Stimulated activated CD4-positive, alpha-beta T cell treated with anti-CD3 and anti-CD28 coated beads, Interleukin-2, amount 100 ng/mL, for 4 hours (primary cell): ENCODE data around the gene CAMKMT.
"Not testable (repeated sequence)": the region's sequence is repeated elsewhere in the genome, so short reads cannot be mapped to it uniquely, and the experiment has no call there.

Source experiments
- DNase-seq: peaks from one replicate; pipeline ENCODE4 v3.0.0-alpha.2; 2020; ENCODE audit warnings: low read depth

CAMKMT gene

DNA sequence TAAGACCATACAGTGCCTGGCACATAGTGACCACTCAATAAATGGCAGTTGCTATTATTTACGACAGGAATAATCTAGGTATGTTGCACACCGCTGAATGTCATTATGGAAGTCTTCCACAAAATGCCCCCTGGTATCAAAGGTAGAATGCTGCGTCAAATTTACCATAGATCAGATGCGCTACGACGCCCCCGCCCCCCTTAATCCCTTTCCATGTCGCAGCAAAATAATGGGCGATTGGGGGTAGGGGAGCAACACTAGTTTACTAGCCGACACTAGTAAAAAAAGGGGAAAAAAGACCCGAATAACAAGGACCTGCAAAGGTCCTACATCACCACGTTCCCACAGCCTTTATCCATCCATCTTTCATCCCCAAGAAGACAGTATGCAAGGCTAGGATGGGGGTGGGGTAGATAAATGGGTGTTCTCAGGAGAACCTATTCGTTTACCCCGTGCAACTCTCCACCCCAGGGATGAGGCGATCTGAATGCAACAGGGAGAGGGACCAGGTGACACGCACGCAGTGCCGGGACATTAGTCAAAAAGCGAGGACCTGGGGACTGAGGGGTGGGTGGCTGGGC is 908 bp upstream of the CAMKMT start:
- DNase-seq, result peak; percentile 25

DNA sequence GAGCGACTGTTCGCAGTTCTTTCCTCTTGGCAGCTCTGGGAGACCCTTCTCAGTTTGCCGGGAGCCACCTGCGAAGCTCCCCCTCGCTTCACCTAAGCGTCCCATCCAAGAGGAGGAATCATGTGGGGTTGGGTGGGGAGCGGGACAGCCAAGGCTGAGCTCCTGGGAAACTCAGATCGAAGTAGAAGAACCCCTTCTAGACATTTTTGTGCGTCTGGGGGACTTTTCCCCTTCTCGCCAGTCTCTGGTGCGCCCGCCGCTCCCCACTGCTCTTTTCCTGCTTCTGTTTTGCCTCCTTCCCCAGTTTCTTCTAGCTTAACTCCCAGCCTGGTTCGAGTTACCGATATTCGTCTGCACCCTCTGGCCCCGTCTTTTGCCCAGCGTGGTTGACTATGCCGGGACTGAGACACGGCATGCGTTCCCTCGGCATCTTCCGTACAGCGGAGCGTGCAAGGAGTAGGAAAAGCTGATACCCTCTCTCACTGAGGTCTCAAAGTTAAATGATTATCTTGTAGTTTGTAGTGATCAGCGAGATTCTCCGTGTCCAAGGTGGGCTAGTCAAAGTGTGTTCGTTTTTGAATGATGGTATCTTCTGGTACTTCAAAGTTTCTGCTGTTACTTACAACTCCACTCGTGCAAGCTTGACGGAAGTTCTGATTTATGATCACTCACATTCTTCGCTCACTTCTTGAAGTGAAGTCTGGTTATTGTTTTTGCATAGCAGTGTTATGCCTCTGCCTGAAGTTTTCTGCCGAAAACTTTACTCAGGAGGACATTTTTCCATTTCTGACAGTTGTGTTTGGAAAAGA is 664 bp downstream of the CAMKMT start:
- DNase-seq, result peak; percentile 13

DNA sequence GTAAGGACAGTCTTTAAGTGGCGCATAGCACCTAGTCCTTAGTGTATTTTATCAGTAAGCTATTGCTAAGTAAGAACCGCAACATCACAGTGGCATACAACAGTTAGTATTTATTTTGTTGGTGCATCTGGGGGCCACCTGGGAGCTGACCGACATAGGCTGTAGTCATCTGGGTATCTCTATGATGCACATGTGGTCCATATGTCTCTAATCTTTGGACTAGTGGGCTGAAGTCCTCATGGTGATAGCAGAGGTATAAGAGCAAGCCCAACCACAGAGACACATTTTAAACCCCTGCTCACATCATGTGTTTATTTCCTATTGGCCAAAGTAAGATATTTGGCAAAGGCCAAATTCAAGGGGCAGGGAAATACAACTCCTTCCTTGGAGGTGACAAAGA is 2.9 kb downstream of the CAMKMT start:
- DNase-seq, result no peak

DNA sequence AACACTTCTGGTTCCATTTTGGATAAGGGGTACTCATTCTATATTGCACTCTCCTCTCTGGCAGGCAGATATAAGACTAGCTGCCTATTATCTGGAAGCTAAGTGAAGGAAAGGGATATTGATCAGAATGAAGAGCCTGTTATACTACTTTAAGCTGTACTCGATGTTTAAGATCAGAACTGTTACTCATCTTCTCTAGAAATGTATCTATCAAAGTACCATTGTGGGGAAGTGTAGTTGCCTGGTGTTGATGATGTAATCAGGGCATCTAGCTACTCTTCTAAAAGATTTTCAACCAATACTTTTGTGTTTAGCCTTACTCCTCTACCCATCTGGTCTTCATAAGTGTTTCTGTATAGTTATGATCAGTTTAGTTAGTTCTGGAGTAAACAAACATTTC is 5.8 kb downstream of the CAMKMT start:
- no peak for DNase-seq

DNA sequence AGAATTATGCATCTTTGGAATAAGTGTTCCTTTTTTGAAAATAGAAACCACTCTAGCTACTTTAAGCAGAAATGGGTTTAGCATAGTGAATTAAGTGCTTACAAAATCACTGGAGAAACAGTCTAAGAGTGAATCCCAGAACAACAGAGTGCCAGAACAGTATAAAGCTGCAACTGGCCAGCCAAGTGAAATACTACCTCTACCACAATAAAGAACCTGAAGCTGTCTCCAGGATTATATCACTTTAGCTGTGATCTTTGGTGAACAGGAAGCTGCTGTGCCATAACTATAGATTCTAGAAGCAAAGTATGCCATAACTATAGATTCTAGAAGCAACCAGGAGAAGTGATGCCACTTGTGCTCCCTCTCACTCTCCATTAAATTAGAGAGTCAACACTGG is 7.6 kb downstream of the CAMKMT start:
- no peak for DNase-seq

DNA sequence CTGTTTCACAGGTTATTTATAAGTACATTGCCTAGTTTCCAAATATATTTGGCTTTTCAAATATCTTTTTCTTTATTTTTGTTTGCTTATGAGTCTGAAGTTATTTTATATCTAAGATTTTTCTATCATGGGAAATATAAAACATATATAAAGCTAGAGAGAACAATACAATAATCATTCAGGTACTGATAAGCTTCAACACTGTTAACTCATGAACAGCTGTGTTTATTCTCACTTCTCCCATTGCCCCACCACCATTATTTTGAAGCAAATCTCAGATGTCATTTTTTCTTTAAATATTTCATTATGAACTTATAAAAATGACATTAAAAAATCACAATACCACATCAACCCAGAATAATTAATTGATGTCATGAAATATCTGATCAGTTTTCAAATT is 9.7 kb downstream of the CAMKMT start:
- DNase-seq, result no peak

DNA sequence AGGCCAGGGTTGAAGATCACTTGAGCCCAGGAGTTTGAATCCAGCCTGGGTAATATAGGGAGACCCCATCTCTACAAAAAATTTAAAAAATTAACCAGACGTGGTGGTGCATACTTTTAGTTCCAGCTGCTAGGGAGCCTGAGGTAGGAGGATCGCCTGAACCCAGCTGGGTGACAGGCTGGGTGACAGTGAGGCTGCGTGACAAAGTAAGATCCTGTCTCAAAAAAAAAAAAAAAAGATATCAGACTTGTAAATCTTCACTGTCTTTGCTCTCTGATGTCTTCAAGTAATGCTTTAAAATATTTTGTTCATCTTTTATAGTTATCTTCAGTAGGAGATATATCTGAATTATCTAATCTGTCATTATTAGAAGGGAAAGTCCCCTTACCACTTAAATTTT is 10.5 kb downstream of the CAMKMT start:
- DNase-seq, result no peak

DNA sequence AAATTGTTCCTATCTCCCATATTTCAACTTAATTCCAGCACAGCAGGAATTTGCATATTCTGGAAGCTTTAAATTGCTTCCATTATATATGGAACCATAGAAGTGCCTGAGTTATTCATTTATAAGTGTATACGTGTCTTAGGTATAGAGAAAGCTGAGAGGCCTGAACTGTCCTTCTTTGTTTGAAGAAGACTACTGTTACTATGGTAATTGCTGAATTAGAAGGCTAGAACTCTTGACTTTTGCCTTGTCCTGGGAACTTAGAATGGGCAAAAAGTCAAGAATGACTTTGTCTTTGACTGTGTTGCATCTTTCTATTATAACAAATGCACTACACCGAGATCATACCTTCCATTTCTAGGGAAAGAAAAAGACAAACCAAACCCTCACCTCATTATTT is 15.7 kb downstream of the CAMKMT start:
- DNase-seq, result no peak

DNA sequence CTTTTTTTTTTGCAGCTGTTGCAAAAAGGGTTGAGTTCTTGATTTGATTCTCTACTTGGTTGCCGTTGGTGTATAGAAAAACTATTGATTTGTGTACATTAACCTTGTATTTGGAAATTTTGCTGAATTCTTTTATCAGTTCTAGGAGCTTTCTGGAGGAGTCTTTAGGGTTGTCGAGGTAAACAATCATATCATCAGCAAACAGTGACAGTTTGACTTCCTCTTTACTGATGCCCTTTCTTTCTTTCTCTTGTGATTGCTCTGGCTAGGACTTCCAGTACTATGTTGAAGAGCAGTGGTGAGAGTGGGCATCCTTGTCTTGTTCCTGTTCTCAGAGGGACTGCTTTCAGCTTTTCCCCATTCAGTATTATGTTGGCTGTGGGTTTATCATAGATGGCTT is 23.5 kb downstream of the CAMKMT start:
- DNase-seq, result not testable (repeated sequence)

DNA sequence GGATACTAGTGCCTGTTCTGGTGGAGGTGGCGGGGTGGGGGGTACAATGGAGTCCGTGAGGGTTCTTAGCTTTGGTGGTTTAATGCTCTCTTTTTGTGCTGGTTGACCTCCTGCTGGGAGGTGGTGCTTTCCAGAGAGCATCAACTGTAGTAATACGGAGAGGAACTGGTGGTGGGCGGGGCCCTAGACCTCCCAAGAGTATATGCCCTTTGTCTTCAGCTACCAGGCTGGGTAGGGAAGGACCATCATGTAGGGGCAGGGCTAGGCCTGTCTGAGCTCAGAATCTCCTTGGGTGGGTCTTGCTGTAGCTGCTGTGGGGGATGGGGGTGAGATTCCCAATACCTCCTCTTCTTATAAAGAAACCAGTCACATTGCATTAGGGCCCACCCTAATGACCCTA is 27.1 kb downstream of the CAMKMT start:
- DNase-seq, result no peak

DNA sequence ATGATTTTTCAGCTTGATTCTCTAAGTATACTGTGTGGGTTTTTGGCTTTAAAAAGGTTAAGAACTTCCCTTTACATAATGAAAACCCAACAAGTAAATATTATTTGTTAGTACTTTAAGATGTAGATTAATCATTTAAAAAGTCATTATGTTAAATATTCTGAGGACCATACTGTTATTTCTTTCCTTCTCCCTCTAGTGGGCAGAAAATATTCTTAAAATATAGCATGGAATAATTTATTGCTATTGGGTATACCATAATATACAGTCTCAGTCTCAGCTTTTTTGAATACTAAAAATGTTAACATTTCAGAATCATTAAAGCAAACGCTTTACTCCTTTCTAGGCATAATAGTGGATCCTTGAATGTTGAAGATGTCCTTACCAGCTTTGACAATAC is 28.1 kb downstream of the CAMKMT start:
- no peak for DNase-seq

DNA sequence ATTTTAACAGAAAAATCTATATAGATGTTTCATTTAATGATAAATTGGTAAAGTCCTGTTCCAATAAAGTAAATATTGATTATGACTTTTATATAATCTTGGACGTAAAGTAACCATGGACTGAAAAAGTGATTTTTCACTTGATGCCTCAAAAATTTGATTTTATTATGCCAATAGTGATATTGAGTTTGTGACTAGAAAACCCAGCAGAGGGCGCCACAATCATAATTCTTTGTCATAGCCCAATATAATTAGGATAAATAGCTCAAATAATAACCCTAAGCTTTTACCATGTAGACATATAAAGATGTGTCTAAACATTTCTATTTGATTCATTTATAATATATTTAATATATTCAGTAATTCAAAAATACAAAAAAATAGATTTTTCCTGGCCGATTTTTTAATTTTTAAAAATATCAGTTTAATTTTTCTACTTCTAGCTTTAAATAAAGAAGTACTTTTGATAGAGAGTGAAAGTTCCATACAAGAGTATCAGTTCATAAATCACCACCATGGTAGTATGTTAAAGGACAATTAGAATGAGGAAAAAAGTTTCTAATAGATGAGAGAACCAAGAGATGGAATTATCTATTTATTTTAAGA is 30.7 kb downstream of the CAMKMT start:
- DNase-seq, result peak; percentile 29

DNA sequence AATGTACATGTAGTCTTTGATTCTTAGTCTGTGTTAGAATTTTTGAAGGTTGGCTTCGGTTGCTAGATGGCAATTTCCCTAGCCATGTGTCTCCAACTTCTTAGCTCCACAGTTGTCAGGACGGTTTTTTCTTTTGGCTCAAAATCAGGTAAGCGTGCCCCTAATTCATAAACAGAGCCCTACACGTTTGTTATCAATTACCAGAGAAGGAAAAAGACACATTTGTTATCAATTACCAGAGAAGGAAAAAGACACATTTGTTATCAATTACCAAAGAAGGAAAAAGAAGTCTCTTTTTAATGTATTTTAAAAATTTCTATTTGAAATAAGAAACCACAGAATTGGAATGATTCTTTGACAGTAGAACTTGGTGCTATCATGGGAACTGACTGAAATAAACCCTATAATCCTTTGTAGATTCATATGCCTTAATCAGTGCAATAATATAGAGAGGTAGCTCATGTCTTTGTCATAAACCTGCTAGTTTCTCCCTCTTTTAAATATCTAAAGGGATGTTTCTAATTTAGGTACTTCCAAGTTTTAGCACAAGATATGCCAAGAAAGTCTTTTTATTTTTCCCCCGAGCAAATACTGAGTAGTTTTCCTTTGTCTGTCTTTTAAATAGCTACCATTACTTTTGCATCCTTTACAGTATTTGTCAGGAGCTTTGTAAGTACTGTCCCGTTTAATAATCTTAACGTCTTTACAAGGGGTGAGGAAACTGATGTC is 35.9 kb downstream of the CAMKMT start:
- no peak for DNase-seq

DNA sequence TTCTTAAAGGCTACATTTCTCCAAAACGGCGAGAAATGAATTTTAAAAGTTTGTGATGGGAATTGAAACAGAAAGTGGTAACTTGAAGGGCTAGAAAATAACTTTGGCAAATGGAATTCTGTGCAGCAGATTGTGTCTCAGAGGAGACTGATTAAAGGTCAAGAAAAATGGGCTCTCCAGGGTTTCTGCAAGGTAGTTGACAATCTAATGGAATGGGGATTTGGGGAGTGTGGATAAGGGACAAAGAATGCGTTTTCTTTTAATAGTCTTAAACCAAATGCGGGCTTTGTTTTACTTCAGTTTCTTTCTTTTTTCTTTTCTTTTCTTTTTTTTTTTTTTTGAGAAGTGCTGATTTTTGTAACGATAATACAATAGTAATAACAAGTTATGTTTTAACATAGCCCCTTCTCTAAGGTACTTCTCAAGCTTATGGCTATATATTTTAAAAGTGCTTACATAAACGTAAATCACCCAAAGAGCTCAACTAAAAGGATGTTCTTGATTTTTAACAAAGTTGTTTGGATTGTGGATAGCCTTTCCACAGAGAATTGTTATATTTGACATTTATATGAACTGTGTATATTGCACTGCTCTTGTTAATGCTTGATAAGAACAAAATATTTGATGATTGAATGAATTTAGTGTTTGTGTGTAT is 36.6 kb downstream of the CAMKMT start:
- DNase-seq, result no peak

DNA sequence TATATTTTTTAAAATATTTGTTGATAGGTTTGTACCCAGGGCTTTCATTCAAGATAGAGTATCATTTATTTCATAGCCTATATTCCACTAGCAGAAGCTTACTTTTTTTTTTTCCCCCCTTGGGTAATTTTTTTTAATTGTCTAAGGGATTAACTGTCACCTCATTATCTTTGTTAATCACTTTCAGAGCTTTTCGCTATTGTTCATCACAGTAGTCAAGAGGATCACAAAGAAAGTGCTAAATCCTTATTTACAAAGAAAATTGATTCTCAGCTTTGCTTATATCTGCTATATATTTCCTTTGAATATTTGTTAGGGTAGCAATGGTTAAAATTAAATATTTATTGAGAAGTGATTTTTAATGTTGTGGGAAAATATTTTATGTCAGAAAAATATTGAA is 59.0 kb downstream of the CAMKMT start:
- DNase-seq, result no peak

DNA sequence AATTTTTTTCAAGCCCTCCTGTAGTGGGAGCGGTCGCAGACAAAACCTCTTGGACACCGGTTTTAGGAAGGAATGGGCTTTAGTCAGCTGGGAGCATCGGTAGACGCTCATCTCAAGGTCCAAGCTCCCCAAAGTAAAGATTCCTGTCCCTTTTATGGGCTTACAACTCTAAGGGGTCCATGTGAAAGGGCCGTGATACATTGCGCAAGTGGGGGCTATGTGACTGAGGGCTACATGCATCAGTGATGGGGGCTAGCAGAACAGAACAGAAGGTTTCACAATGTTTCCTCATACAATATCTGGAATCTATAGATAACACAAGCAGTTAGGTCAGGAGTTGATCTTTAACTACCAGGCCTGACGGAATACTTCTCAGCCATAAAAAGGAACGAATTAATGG is 62.5 kb downstream of the CAMKMT start:
- DNase-seq, result no peak

DNA sequence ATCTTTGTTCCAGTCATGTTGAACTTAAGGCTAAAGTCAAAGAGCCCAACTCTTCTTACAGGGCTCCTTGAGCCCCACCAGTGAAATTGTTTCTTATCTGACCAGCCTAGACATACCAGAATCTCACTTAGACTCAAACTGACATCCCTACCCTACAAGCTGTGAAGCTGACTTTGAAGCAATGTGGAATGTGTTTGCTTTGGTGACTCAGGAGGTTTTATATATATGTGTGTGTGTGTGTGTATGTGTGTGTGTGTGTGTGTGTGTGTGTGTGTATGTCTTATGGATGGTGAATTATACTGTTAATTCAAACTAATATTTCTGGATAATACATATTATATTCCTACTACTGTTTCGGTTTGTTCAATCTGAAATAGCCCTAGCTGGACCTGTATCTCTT is 67.3 kb downstream of the CAMKMT start:
- no peak for DNase-seq

DNA sequence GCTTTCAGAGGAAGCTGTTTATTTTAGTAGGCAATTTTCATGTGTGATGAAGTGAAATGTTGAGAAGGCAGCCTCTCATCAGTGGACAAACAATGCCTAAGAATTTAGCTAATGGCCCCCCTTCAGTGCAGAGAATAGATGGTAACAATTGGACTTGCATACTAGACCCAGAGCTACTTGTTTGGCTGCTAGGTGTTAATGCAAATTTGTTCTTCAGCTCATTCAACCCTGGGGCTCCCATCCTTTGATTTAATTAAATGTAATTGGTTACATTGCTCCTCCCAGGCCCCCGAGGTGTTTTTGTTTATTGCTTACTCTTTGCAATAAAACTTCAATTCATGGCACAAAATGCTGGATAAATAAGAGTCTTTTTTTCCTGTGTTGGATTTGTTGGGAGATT is 68.6 kb downstream of the CAMKMT start:
- no peak for DNase-seq

DNA sequence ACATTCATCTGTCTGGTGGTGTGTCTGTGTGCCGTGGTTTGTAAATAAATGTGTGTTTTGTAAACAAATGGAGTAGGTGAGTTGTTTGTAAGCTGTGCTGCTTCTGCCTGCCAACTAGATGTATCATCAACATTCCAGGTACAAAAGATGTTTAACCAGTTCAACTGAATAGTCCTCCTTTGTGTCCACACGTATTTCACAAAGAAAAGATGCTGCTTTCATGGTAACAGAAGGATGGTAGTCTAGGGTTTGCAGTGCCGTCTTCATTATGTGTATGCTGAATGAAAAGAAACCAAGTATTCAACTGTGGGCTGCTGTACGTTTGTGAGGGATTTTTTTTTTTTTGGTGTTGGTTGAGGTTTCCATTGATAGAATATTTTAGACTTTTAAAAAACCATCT is 72.1 kb downstream of the CAMKMT start:
- DNase-seq, result no peak

DNA sequence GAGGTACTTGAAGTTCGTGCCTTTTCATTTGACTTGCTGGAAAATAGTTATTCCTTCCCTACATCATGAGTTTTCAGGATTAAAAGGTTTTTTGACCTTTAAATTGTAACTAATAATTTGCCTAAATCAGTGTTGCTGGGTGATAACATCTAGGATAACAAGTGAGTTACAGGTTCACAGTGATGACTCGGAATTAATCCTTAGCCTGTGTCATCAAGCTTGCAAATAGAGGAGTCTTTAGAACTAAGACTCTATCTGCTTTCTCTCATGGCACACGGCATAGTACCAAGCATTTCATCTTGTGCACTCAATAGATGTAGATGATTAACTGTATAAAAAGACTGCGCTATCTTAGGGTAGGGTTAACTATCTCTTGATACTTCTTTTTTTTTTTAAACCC is 79.5 kb downstream of the CAMKMT start:
- DNase-seq, result no peak

DNA sequence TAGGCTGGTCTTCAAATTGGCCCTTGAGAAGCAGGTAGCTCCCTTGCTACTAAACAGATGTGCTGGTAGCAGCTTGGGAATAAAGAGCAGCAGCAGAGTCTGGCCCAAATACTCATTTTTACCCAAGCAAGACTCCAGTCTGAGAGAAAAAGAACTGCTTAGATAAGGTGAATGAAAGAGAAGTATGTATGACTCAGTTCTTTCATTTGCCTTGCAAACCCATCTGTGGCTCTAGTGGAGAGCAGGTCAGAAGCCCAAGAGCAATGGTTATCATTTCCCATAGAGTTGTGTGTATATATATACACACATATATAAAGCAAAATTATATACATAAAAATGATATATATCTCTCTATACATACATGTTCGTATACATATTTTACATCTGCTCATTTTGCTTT is 80.3 kb downstream of the CAMKMT start:
- DNase-seq, result no peak

DNA sequence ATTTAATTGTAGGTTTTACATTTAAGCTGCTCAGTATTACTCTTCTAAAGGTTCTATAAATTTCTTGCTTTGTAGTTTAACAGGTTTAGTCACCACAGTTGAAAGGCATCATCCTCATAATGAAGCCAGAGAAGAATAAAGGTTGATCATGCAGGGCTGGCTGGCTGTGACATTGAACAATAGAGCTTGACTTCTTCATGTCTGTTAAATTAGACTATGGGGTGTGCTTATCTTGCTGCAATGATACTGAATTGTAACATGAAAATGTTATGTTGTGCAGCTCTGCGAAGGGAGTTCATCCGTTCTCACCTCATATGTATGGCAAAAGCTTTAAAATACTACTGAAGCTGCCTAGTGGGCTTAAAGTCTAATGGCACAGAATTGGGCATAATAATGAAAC is 81.8 kb downstream of the CAMKMT start:
- DNase-seq, result no peak
